Measurements from ENCODE around the gene ALPI. TPM values are rescaled to one million over a fixed set of nuclear protein-coding genes. Genes with fewer than 3 reads are reported as not detected.

The ALPI gene
- total RNA-seq, 1 experiment from 2014 or later: 5.3 TPM

DNA sequence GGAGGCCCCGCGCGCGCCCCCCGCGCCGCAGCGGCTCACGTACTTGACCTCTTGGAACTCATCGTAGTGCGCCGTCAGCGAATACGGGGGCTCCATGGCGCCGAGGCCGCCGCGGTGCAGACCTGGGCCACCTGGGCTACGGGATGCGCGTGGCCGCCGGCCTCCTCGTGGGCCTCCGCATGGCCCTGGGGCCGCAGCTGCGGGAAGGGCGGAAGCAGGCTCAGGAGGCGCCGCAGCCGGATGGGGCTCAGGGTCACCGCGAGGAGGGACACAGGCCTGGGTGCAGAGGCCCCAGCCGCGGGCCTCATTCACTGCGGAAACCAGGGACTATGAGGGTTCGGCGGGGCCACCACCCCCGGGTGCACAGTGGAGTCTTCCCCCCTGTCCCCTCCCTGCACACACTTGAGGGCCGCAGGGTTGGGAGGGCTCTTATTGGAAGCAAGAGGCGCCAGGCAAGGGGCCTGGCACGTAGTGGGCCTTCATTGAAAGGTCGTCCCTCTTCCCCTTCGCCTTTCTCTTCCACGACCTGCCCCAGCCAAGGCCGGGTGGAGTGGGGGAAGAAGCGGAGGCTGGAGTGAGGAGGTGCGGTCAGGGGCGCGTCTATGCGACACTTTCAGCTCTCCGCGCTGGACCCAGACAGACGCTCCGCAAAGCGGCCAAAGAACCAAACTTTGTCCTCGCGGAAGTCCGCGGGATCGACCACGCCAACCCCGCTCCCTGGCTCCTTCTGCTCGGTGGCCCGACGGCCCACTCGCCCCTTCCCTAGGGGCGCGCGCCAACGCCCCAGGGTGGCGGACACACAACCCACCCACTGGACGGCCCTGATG is 30.8 kb downstream of the ALPI start:
- H3K27me3 ChIP-seq (replicated peaks; ENCODE audit: control insufficient read depth, insufficient read depth, low read length): no peaks in the 10 kb centered on the region

GRCh38 chr2:232487385-232488096 is 31.6 kb downstream of the ALPI start, which contains the start of gene ECEL1:
Gene ECEL1 (minus strand): TSS chr2:232487834. CDS start chr2:232486653, 1,181 bp downstream.
- POLR2A ChIA-PET: no interaction called here
- no peak within 1 kb of the TSS for H3K27ac Mint-ChIP-seq (ENCODE audit: unreplicated experiment)
- intact Hi-C loops (cut with micrococcal nuclease; ENCODE audit: unreplicated experiment): no loop called here
- TF ChIP-seq, protein P1, sequence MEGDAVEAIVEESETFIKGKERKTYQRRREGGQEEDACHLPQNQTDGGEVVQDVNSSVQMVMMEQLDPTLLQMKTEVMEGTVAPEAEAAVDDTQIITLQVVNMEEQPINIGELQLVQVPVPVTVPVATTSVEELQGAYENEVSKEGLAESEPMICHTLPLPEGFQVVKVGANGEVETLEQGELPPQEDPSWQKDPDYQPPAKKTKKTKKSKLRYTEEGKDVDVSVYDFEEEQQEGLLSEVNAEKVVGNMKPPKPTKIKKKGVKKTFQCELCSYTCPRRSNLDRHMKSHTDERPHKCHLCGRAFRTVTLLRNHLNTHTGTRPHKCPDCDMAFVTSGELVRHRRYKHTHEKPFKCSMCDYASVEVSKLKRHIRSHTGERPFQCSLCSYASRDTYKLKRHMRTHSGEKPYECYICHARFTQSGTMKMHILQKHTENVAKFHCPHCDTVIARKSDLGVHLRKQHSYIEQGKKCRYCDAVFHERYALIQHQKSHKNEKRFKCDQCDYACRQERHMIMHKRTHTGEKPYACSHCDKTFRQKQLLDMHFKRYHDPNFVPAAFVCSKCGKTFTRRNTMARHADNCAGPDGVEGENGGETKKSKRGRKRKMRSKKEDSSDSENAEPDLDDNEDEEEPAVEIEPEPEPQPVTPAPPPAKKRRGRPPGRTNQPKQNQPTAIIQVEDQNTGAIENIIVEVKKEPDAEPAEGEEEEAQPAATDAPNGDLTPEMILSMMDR (IDR thresholded peaks at IDR 0.05; ENCODE audit: insufficient read depth in 1 of 2, low read depth in 1 of 2, low read length in 1 of 2, severe bottlenecking in 1 of 2, unreplicated experiment in 1 of 2): no peak
- H3K4me1 Mint-ChIP-seq (ENCODE audit: low read depth, unreplicated experiment): no peaks in the 10 kb centered on the region
- BruUV-seq (replicated peaks): no TSS peak
- Histone ChIP-seq H3K27me3 (replicated peaks; ENCODE audit: control insufficient read depth, insufficient read depth, low read length) (no peaks in the 10 kb centered on the region), H3K4me3 (ENCODE audit: low read depth, low read length) (peak within 1 kb of the TSS; percentile 41), H3K4me1 (no peaks in the 10 kb centered on the region), H3K9me3 (no peaks in the 10 kb centered on the region), H3K36me3 (ENCODE audit: control insufficient read depth, insufficient read depth, low read length) (no peaks in the 10 kb centered on the region)
- CTCF ChIA-PET: no interaction called here
- peak within 1 kb of the TSS; percentile 47 for H3K4me3 Mint-ChIP-seq (ENCODE audit: unreplicated experiment)
- H3K9me3 Mint-ChIP-seq (ENCODE audit: unreplicated experiment): no peaks in the 10 kb centered on the region
- no peaks in the 10 kb centered on the region for H3K27me3 Mint-ChIP-seq (ENCODE audit: insufficient read depth, unreplicated experiment)
- H3K36me3 Mint-ChIP-seq (ENCODE audit: insufficient read depth, unreplicated experiment): no peaks in the 10 kb centered on the region
- peak in 1 of 2 experiments; percentile 40 for DNase-seq

More for the DNA sequence above, 30.8 kb downstream of the ALPI start:
- BruUV-seq (replicated peaks): no TSS peak
- H3K36me3 ChIP-seq (ENCODE audit: control insufficient read depth, insufficient read depth, low read length): no peaks in the 10 kb centered on the region
- ChIA-PET CTCF (no interaction called here), POLR2A (no interaction called here)
- peak overlapping the region; percentile 41 for H3K4me3 ChIP-seq (ENCODE audit: low read depth, low read length)
- intact Hi-C loops (cut with micrococcal nuclease; ENCODE audit: unreplicated experiment): no loop called here
- no peaks in the 10 kb centered on the region for H3K9me3 ChIP-seq
- no peaks in the 10 kb centered on the region for H3K9me3 Mint-ChIP-seq (ENCODE audit: unreplicated experiment)
- H3K27ac Mint-ChIP-seq (ENCODE audit: unreplicated experiment): no peak overlapping the region
- H3K4me1 Mint-ChIP-seq (ENCODE audit: low read depth, unreplicated experiment): no peaks in the 10 kb centered on the region
- peak overlapping the region; percentile 47 for H3K4me3 Mint-ChIP-seq (ENCODE audit: unreplicated experiment)
- no peaks in the 10 kb centered on the region for H3K4me1 ChIP-seq
- no peak for DNase-seq
- no peaks in the 10 kb centered on the region for H3K36me3 Mint-ChIP-seq (ENCODE audit: insufficient read depth, unreplicated experiment)
- H3K27me3 Mint-ChIP-seq (ENCODE audit: insufficient read depth, unreplicated experiment): no peaks in the 10 kb centered on the region
- TF ChIP-seq, protein P1 (IDR thresholded peaks at IDR 0.05; ENCODE audit: insufficient read depth in 1 of 2, low read depth in 1 of 2, low read length in 1 of 2, severe bottlenecking in 1 of 2, unreplicated experiment in 1 of 2): no peak

DNA sequence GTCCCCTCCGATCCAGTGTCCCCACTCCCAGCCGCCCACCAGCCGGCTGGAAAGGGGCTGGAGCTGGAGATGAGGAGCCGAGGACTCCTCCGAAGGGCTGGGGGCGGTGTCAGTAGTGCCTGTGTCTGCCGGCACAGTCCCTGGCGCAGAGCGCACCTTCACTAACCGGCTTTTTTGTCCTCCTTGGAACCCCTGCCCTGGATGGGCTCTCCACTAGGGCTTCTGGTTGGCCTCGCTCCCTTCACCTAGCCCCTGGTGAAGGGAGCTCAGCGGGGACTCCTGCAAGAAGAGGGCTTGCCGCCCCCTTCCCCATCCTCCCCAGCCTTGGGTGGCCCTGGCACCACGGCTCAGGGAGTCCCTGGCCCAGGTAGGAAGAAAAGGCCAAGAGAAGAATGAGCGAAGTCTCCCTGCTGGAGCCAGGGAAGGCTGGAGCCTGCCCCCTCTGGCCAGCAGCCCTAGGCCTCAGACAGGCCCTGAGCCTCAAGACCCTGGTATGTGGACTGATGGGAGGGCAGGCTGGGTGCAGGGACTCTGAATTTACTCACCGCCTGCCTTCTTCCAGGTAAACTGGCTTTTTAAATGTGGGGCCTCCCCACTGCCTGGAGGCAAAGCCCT is 32.3 kb downstream of the ALPI start:
- peak overlapping the region; percentile 47 for H3K4me3 Mint-ChIP-seq (ENCODE audit: unreplicated experiment)
- Histone ChIP-seq H3K36me3 (ENCODE audit: control insufficient read depth, insufficient read depth, low read length) (no peaks in the 10 kb centered on the region), H3K4me1 (no peaks in the 10 kb centered on the region), H3K9me3 (no peaks in the 10 kb centered on the region), H3K4me3 (ENCODE audit: low read depth, low read length) (peak overlapping the region; percentile 15), H3K27me3 (replicated peaks; ENCODE audit: control insufficient read depth, insufficient read depth, low read length) (no peaks in the 10 kb centered on the region)
- CTCF ChIA-PET: no interaction called here
- H3K9me3 Mint-ChIP-seq (ENCODE audit: unreplicated experiment): no peaks in the 10 kb centered on the region
- no TSS peak for BruUV-seq (replicated peaks)
- no peaks in the 10 kb centered on the region for H3K4me1 Mint-ChIP-seq (ENCODE audit: low read depth, unreplicated experiment)
- DNase-seq: no peak
- H3K27me3 Mint-ChIP-seq (ENCODE audit: insufficient read depth, unreplicated experiment): no peaks in the 10 kb centered on the region
- H3K36me3 Mint-ChIP-seq (ENCODE audit: insufficient read depth, unreplicated experiment): no peaks in the 10 kb centered on the region
- no peak overlapping the region for H3K27ac Mint-ChIP-seq (ENCODE audit: unreplicated experiment)
- TF ChIP-seq, protein P1 (IDR thresholded peaks at IDR 0.05; ENCODE audit: insufficient read depth in 1 of 2, low read depth in 1 of 2, low read length in 1 of 2, severe bottlenecking in 1 of 2, unreplicated experiment in 1 of 2): peak in 1 of 2 experiments; percentile 9
- POLR2A ChIA-PET: no interaction called here
- intact Hi-C loops (cut with micrococcal nuclease; ENCODE audit: unreplicated experiment): no loop called here
